HG03469 (cell line): ENCODE measurements around the gene B4GALNT2.

Experiments used
- ATAC-seq: cut with Tn5 transposase; IDR thresholded peaks from one replicate; pipeline ENCODE4 v1.9.1; 2021; ENCODE audit warnings: mild to moderate bottlenecking, moderate library complexity, moderate number of reproducible peaks; ENCODE audit not compliant: unreplicated experiment

Gene B4GALNT2

GRCh38 chr17:49209061-49209571 is 76.5 kb downstream of the B4GALNT2 start:
- no peak for ATAC-seq

- ATAC-seq: no peak
These were observed 77.8 kb downstream of the B4GALNT2 start, which contains the start of the genes ABI3 and GNGT2 for GRCh38 chr17:49210158-49211029. TSS of gene ABI3 (plus strand) at chr17:49210707. CDS start at chr17:49210725, 18 bp downstream. TSS of gene GNGT2 (minus strand) at chr17:49210574. CDS start at chr17:49207422, 3,152 bp downstream.

GRCh38 chr17:49213399-49213798 is 80.8 kb downstream of the B4GALNT2 start:
- no peak for ATAC-seq

GRCh38 chr17:49213847-49214246 is 81.3 kb downstream of the B4GALNT2 start:
- ATAC-seq: no peak

GRCh38 chr17:49214676-49215360 is 82.2 kb downstream of the B4GALNT2 start:
- no peak for ATAC-seq

- no peak for ATAC-seq
These were observed 83.9 kb downstream of the B4GALNT2 start for GRCh38 chr17:49216482-49216881.

GRCh38 chr17:49216953-49217650 is 84.5 kb downstream of the B4GALNT2 start:
- ATAC-seq: no peak

GRCh38 chr17:49217651-49218413 is 85.3 kb downstream of the B4GALNT2 start:
- no peak for ATAC-seq

- ATAC-seq: no peak
These were observed 86.7 kb downstream of the B4GALNT2 start for GRCh38 chr17:49218941-49219913.

- no peak for ATAC-seq
These were observed 87.4 kb downstream of the B4GALNT2 start for GRCh38 chr17:49219987-49220386.

- ATAC-seq: no peak
These were observed 90.6 kb downstream of the B4GALNT2 start for GRCh38 chr17:49223168-49223516.

- ATAC-seq: no peak
These were observed 91.1 kb downstream of the B4GALNT2 start for GRCh38 chr17:49223517-49224197.

GRCh38 chr17:49224198-49224996 is 91.8 kb downstream of the B4GALNT2 start:
- no peak for ATAC-seq

- no peak for ATAC-seq
These were observed 92.4 kb downstream of the B4GALNT2 start for GRCh38 chr17:49224997-49225337.

GRCh38 chr17:49225554-49226236 is 93.1 kb downstream of the B4GALNT2 start:
- ATAC-seq: no peak
